AG04450 (cell line): ENCODE results near the gene LEKR1. TPM values are rescaled to one million over a fixed set of nuclear protein-coding genes. Genes with fewer than 3 reads are reported as not detected.
"Not testable (repeated sequence)": the region's sequence is repeated elsewhere in the genome, so short reads cannot be mapped to it uniquely, and the experiment has no call there.

Experiments
- CTCF ChIA-PET: fragments of 300-600, 350-600 bp; formaldehyde crosslinking; extraction: SDS; loops from one replicate; lab custom pipeline; 2022; ENCODE audit warnings: antibody characterized with exemption, inconsistent platforms; lab: Charles Lee
- POLR2A ChIA-PET: fragments of 350-600 bp; formaldehyde crosslinking; extraction: SDS; loops from one replicate; lab custom pipeline; 2021; ENCODE audit warnings: antibody characterized with exemption, inconsistent platforms; lab: Yijun Ruan, JAX
- DNase-seq: peaks from one replicate; pipeline ENCODE4 v3.0.0-alpha.2; 2011; ENCODE audit warnings: low read depth, low spot score
- H3K27ac ChIP-seq: one replicate; pipeline ENCODE4 v1.5.1; 2012; ENCODE audit warnings: low read depth, low read length, control low read depth
- H3K27me3 ChIP-seq: one replicate; pipeline ENCODE4 v1.6.0; 2012; ENCODE audit warnings: low read length; ENCODE audit not compliant: control insufficient read depth, insufficient read depth
- H3K4me3 ChIP-seq: 2 replicates; pipeline ENCODE4 v1.5.1; 2011; ENCODE audit warnings: mild to moderate bottlenecking, low read depth, low read length, control low read depth
- H3K9me3 ChIP-seq: 2 replicates; pipeline ENCODE4 v1.5.1; 2012; ENCODE audit warnings: low read length; ENCODE audit not compliant: control insufficient read depth, insufficient read depth
- CTCF ChIP-seq: IDR thresholded peaks from 2 replicates; pipeline ENCODE4 v1.5.1; 2011; ENCODE audit warnings: low read depth, low read length, control low read depth, inconsistent platforms
- polyA plus RNA-seq: library from polyadenylated mRNA; depleted of rRNA; stranded (reverse); fragments of >200 nt; gene quantifications from 2 replicates; pipeline ENCODE4 v1.2.3, GENCODE V29; 2011

The LEKR1 gene
- polyA plus RNA-seq, 1 experiment = 0.26 TPM

- Histone ChIP-seq H3K27me3 (no peaks in the 10 kb centered on the region), H3K4me3 (no peak overlapping the region), H3K27ac (no peak overlapping the region), H3K9me3 (no peaks in the 10 kb centered on the region)
- CTCF ChIA-PET = interaction anchor here (0.6 kb wide), 1 partner anchor 711 kb away, joined by 3 read pairs; no protein-coding TSS in a partner anchor
- DNase-seq = no peak
- TF ChIP-seq CTCF = no peak
- POLR2A ChIA-PET = no interaction called here
Observed at GRCh38 chr3:156948402-156949210, 122.5 kb downstream of the LEKR1 start.

- no peaks in the 10 kb centered on the region for H3K27me3 ChIP-seq
- CTCF ChIA-PET = interaction anchor here (0.6 kb wide), 1 partner anchor 800 kb away, joined by 3 read pairs; no protein-coding TSS in a partner anchor
- no peak for TF ChIP-seq CTCF
- POLR2A ChIA-PET = no interaction called here
- DNase-seq = no peak
- no peak overlapping the region for H3K27ac ChIP-seq
- H3K9me3 ChIP-seq = no peaks in the 10 kb centered on the region
- H3K4me3 ChIP-seq = no peak overlapping the region
Observed at GRCh38 chr3:156952011-156952410, 125.9 kb downstream of the LEKR1 start.

GRCh38 chr3:156957715-156958114 is 131.6 kb downstream of the LEKR1 start:
- no peak for TF ChIP-seq CTCF
- no peak for DNase-seq
- Histone ChIP-seq H3K4me3 (no peak overlapping the region), H3K9me3 (no peaks in the 10 kb centered on the region), H3K27ac (no peak overlapping the region), H3K27me3 (no peaks in the 10 kb centered on the region)
- POLR2A ChIA-PET = no interaction called here
- CTCF ChIA-PET = no interaction called here

- Histone ChIP-seq H3K27ac (no peak overlapping the region), H3K9me3 (no peaks in the 10 kb centered on the region), H3K27me3 (no peaks in the 10 kb centered on the region), H3K4me3 (no peak overlapping the region)
- DNase-seq = no peak
- CTCF ChIA-PET = no interaction called here
- no peak for TF ChIP-seq CTCF
- POLR2A ChIA-PET = no interaction called here
Observed at GRCh38 chr3:156963096-156963495, 136.9 kb downstream of the LEKR1 start.

- Histone ChIP-seq H3K27ac (no peak overlapping the region), H3K27me3 (no peaks in the 10 kb centered on the region), H3K4me3 (no peak overlapping the region), H3K9me3 (no peaks in the 10 kb centered on the region)
- TF ChIP-seq CTCF = no peak
- DNase-seq = no peak
- CTCF ChIA-PET = no interaction called here
- POLR2A ChIA-PET = no interaction called here
Observed at GRCh38 chr3:156964577-156964976, 138.4 kb downstream of the LEKR1 start.

- H3K27ac ChIP-seq, POLR2A ChIA-PET, H3K27me3 ChIP-seq, CTCF ChIA-PET, DNase-seq, H3K9me3 ChIP-seq, H3K4me3 ChIP-seq: not testable (repeated sequence)
Observed at GRCh38 chr3:156966349-156966748, 140.2 kb downstream of the LEKR1 start.
